WTC11 (cell line): Measurements from ENCODE around the gene S1PR1. TPM values are rescaled to one million over a fixed set of nuclear protein-coding genes. Genes with fewer than 3 reads are reported as not detected.
"Not testable (repeated sequence)": the region's sequence is repeated elsewhere in the genome, so short reads cannot be mapped to it uniquely, and the experiment has no call there.

Experiments
- ATAC-seq: fragments of 200-7000 bp; cut with Tn5 transposase; 2 replicates; pipeline ENCODE4 v1.10.0; 2021; ENCODE audit warnings: mild to moderate bottlenecking, moderate library complexity
- CTCF ChIA-PET: fragments of 300-600 bp; sonication (Branson Sonifier 250); formaldehyde crosslinking; loops from one replicate; lab custom pipeline; 2021; ENCODE audit warnings: antibody characterized with exemption; lab: Charles Lee
- POLR2A ChIA-PET: fragments of 350-600 bp; sonication (Branson Sonifier 250); formaldehyde crosslinking; loops from one replicate; lab custom pipeline; 2021; ENCODE audit warnings: antibody characterized with exemption; lab: Charles Lee
- DNase-seq: peaks from one replicate; pipeline ENCODE4 v3.0.0; 2021; ENCODE audit warnings: low spot score
- H3K27ac Mint-ChIP-seq: 2 replicates; pipeline ENCODE4 v1.8.0; 2021; ENCODE audit warnings: mixed read lengths
- H3K27me3 Mint-ChIP-seq: 2 replicates; pipeline ENCODE4 v1.8.0; 2021; ENCODE audit warnings: low read depth, mild to moderate bottlenecking, moderate library complexity, mixed read lengths
- H3K36me3 Mint-ChIP-seq: 2 replicates; pipeline ENCODE4 v1.8.0; 2021; ENCODE audit warnings: mixed read lengths
- H3K4me1 Mint-ChIP-seq: 2 replicates; pipeline ENCODE4 v1.8.0; 2022; ENCODE audit warnings: mixed read lengths
- H3K4me3 Mint-ChIP-seq: 2 replicates; pipeline ENCODE4 v1.8.0; 2021; ENCODE audit warnings: mild to moderate bottlenecking, moderate library complexity, mixed read lengths
- H3K9me3 Mint-ChIP-seq: 2 replicates; pipeline ENCODE4 v1.8.0; 2021; ENCODE audit warnings: mixed read lengths
- FOXJ3 ChIP-seq: sonication (generic); formaldehyde crosslinking; IDR thresholded peaks from 2 replicates; pipeline ENCODE4 v1.9.0; 2021; ENCODE audit warnings: missing genetic modification reagents, mild to moderate bottlenecking, borderline replicate concordance
- FOXK1 ChIP-seq: sonication (generic); formaldehyde crosslinking; IDR thresholded peaks from 2 replicates; pipeline ENCODE4 v1.8.0; 2022; ENCODE audit warnings: mild to moderate bottlenecking, moderate library complexity, missing genetic modification reagents
- HMGA2 ChIP-seq: fragments of 250-450 bp; sonication (Bioruptor Pico); IDR thresholded peaks from 2 replicates; pipeline ENCODE4 v1.4.0; 2021; ENCODE audit warnings: mild to moderate bottlenecking, moderate library complexity
- IRF2 ChIP-seq: sonication (generic); formaldehyde crosslinking; IDR thresholded peaks from 2 replicates; pipeline ENCODE4 v1.8.0; 2022; ENCODE audit warnings: low read depth, missing genetic modification reagents, borderline replicate concordance
- OVOL2 ChIP-seq: fragments of 250-450 bp; sonication (Bioruptor Pico); IDR thresholded peaks from 2 replicates; pipeline ENCODE4 v1.9.0; 2021; ENCODE audit warnings: mild to moderate bottlenecking, borderline replicate concordance
- RELA ChIP-seq: sonication (generic); formaldehyde crosslinking; IDR thresholded peaks from 2 replicates; pipeline ENCODE4 v1.8.1; 2022; ENCODE audit warnings: missing genetic modification reagents, mild to moderate bottlenecking, borderline replicate concordance
- RORB ChIP-seq: fragments of 250-450 bp; sonication (Bioruptor Pico); IDR thresholded peaks from 2 replicates; pipeline ENCODE4 v1.9.0; 2021; ENCODE audit warnings: mild to moderate bottlenecking
- SOX15 ChIP-seq: fragments of 250-450 bp; sonication (Bioruptor Pico); IDR thresholded peaks from 2 replicates; pipeline ENCODE4 v1.9.0; 2021; ENCODE audit warnings: mild to moderate bottlenecking
- SP1 ChIP-seq: sonication (generic); formaldehyde crosslinking; conservative IDR thresholded peaks from 2 replicates; pipeline ENCODE4 v1.8.1; 2022; ENCODE audit warnings: missing genetic modification reagents
- TCF7 ChIP-seq: sonication (generic); formaldehyde crosslinking; IDR thresholded peaks from 2 replicates; pipeline ENCODE4 v1.8.0; 2022; ENCODE audit warnings: mild to moderate bottlenecking, low read depth, missing genetic modification reagents, moderate library complexity
- TEAD1 ChIP-seq: sonication (generic); formaldehyde crosslinking; IDR thresholded peaks from 2 replicates; pipeline ENCODE4 v1.8.0; 2022; ENCODE audit warnings: mild to moderate bottlenecking, missing genetic modification reagents
- ZNF138 ChIP-seq: sonication (generic); formaldehyde crosslinking; conservative IDR thresholded peaks from 2 replicates; pipeline ENCODE4 v1.8.1; 2022; ENCODE audit warnings: mild to moderate bottlenecking, moderate library complexity, missing genetic modification reagents
- ZNF219 ChIP-seq: sonication (generic); formaldehyde crosslinking; IDR thresholded peaks from 2 replicates; pipeline ENCODE4 v1.8.0; 2023; ENCODE audit warnings: missing genetic modification reagents, mild to moderate bottlenecking, borderline replicate concordance
- ZNF396 ChIP-seq: fragments of 250-450 bp; sonication (Bioruptor Pico); IDR thresholded peaks from 2 replicates; pipeline ENCODE4 v1.8.0; 2021; ENCODE audit warnings: mild to moderate bottlenecking, moderate library complexity, borderline replicate concordance
- ZNF423 ChIP-seq: fragments of 250-450 bp; sonication (Bioruptor Pico); IDR thresholded peaks from 2 replicates; pipeline ENCODE4 v2.1.2; 2022; ENCODE audit warnings: mild to moderate bottlenecking, moderate library complexity
- ZNF671 ChIP-seq: fragments of 250-450 bp; sonication (Bioruptor Pico); IDR thresholded peaks from 2 replicates; pipeline ENCODE4 v1.8.0; 2021; ENCODE audit warnings: mild to moderate bottlenecking
- total RNA-seq: library from RNA; stranded (reverse); gene quantifications from 3 replicates; pipeline ENCODE4 v1.2.3, GENCODE V29; 2021
- TF ChIP-seq, protein P1 (sequence below): sonication (generic); formaldehyde crosslinking; IDR thresholded peaks from 2 replicates; pipeline ENCODE4 v1.8.1; 2022; ENCODE audit warnings: missing genetic modification reagents, borderline replicate concordance
- TF ChIP-seq, protein P2 (sequence below): fragments of 250-450 bp; sonication (Bioruptor Pico); IDR thresholded peaks from 2 replicates; pipeline ENCODE4 v1.9.0; 2021; ENCODE audit warnings: mild to moderate bottlenecking
- TF ChIP-seq, protein P3 (sequence below): sonication (generic); formaldehyde crosslinking; IDR thresholded peaks from 2 replicates; pipeline ENCODE4 v1.8.1; 2023; ENCODE audit warnings: mild to moderate bottlenecking, missing genetic modification reagents, borderline replicate concordance
- TF ChIP-seq, protein P4 (sequence below): sonication (generic); formaldehyde crosslinking; IDR thresholded peaks from 2 replicates; pipeline ENCODE4 v1.8.0; 2022; ENCODE audit warnings: mild to moderate bottlenecking, missing genetic modification reagents
- TF ChIP-seq, protein P5 (sequence below): sonication (generic); formaldehyde crosslinking; IDR thresholded peaks from 2 replicates; pipeline ENCODE4 v1.8.0; 2022; ENCODE audit warnings: mild to moderate bottlenecking, missing genetic modification reagents
- TF ChIP-seq, protein P6 (sequence below): sonication (generic); formaldehyde crosslinking; IDR thresholded peaks from 2 replicates; pipeline ENCODE4 v1.8.1; 2022; ENCODE audit warnings: low read depth, missing genetic modification reagents, borderline replicate concordance

Gene S1PR1
- total RNA-seq, 1 experiment from 2014 or later = 3.2 TPM

DNA sequence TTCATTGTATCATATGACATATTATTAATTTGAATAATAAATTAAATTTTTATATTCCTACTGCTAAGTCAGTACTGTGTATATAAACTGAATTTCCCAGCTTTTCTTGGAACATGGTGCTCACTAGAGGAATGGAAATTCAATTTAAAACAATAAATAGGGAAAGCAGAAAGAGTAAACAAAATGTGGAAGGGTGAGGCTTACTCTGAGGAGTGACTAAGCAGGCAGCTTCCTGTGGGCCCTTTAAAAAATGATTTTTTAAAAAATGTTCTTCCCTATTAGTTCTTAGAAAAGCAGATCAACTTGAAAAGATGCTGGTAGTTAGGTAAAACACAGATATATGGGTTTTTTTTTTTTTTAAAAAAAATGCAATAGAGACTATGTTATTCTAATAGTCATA, 49.5 kb upstream of the S1PR1 start:
- CTCF ChIA-PET = no interaction called here
- Mint-ChIP-seq H3K4me3 (no peak overlapping the region), H3K27me3 (no peaks in the 10 kb centered on the region), H3K9me3 (peaks cover 3% of the 10 kb centered on the region), H3K36me3 (no peaks in the 10 kb centered on the region), H3K4me1 (no peaks in the 10 kb centered on the region), H3K27ac (no peak overlapping the region)
- DNase-seq (no peak), ATAC-seq (no peak)
- POLR2A ChIA-PET = no interaction called here
- no peak for TF ChIP-seq ZNF138 (CRISPR knock-in tag)
- TF ChIP-seq FOXK1 = no peak
- no peak for TF ChIP-seq FOXJ3 (CRISPR knock-in tag)
- TF ChIP-seq IRF2 (CRISPR knock-in tag) = no peak
- no peak for TF ChIP-seq HMGA2
- TF ChIP-seq, protein P1, sequence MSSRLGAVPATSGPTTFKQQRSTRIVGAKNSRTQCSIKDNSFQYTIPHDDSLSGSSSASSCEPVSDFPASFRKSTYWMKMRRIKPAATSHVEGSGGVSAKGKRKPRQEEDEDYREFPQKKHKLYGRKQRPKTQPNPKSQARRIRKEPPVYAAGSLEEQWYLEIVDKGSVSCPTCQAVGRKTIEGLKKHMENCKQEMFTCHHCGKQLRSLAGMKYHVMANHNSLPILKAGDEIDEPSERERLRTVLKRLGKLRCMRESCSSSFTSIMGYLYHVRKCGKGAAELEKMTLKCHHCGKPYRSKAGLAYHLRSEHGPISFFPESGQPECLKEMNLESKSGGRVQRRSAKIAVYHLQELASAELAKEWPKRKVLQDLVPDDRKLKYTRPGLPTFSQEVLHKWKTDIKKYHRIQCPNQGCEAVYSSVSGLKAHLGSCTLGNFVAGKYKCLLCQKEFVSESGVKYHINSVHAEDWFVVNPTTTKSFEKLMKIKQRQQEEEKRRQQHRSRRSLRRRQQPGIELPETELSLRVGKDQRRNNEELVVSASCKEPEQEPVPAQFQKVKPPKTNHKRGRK (CRISPR knock-in tag) = no peak
- no peak for TF ChIP-seq RORB
- TF ChIP-seq ZNF671 (CRISPR knock-in tag) = no peak
- TF ChIP-seq ZNF219 (CRISPR knock-in tag) = no peak
- TF ChIP-seq, protein P2, sequence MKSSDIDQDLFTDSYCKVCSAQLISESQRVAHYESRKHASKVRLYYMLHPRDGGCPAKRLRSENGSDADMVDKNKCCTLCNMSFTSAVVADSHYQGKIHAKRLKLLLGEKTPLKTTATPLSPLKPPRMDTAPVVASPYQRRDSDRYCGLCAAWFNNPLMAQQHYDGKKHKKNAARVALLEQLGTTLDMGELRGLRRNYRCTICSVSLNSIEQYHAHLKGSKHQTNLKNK (CRISPR knock-in tag) = no peak
- TF ChIP-seq OVOL2 (CRISPR knock-in tag) = no peak
- TF ChIP-seq ZNF396 = no peak
- TF ChIP-seq, protein P3, sequence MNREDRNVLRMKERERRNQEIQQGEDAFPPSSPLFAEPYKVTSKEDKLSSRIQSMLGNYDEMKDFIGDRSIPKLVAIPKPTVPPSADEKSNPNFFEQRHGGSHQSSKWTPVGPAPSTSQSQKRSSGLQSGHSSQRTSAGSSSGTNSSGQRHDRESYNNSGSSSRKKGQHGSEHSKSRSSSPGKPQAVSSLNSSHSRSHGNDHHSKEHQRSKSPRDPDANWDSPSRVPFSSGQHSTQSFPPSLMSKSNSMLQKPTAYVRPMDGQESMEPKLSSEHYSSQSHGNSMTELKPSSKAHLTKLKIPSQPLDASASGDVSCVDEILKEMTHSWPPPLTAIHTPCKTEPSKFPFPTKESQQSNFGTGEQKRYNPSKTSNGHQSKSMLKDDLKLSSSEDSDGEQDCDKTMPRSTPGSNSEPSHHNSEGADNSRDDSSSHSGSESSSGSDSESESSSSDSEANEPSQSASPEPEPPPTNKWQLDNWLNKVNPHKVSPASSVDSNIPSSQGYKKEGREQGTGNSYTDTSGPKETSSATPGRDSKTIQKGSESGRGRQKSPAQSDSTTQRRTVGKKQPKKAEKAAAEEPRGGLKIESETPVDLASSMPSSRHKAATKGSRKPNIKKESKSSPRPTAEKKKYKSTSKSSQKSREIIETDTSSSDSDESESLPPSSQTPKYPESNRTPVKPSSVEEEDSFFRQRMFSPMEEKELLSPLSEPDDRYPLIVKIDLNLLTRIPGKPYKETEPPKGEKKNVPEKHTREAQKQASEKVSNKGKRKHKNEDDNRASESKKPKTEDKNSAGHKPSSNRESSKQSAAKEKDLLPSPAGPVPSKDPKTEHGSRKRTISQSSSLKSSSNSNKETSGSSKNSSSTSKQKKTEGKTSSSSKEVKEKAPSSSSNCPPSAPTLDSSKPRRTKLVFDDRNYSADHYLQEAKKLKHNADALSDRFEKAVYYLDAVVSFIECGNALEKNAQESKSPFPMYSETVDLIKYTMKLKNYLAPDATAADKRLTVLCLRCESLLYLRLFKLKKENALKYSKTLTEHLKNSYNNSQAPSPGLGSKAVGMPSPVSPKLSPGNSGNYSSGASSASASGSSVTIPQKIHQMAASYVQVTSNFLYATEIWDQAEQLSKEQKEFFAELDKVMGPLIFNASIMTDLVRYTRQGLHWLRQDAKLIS (CRISPR knock-in tag) = no peak
- no peak for TF ChIP-seq ZNF423
- no peak for TF ChIP-seq RELA (CRISPR knock-in tag)
- no peak for TF ChIP-seq TEAD1 (CRISPR knock-in tag)
- TF ChIP-seq, protein P4, sequence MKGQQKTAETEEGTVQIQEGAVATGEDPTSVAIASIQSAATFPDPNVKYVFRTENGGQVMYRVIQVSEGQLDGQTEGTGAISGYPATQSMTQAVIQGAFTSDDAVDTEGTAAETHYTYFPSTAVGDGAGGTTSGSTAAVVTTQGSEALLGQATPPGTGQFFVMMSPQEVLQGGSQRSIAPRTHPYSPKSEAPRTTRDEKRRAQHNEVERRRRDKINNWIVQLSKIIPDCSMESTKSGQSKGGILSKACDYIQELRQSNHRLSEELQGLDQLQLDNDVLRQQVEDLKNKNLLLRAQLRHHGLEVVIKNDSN (CRISPR knock-in tag) = no peak
- TF ChIP-seq SOX15 (CRISPR knock-in tag) = no peak
- no peak for TF ChIP-seq TCF7 (CRISPR knock-in tag)

DNA sequence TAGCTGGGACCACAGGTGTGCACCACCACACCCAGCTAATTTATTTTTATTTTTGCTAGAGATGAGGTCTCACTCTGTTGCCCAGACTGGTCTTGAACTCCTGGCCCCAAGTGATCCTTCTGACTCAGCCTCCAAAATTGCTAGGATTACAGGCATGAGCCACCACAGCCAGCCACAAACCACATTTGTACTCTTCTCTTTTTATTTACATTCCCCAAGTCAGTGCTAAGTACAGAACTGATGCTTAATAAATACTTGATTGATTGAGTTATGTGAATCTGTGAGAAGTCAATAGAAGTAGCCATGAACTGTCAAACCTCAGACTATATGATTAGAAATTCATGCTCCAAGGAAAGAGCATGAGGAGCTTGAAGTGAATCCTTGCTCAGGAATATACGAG, 48.5 kb upstream of the S1PR1 start:
- ATAC-seq = no peak
- POLR2A ChIA-PET = no interaction called here

DNA sequence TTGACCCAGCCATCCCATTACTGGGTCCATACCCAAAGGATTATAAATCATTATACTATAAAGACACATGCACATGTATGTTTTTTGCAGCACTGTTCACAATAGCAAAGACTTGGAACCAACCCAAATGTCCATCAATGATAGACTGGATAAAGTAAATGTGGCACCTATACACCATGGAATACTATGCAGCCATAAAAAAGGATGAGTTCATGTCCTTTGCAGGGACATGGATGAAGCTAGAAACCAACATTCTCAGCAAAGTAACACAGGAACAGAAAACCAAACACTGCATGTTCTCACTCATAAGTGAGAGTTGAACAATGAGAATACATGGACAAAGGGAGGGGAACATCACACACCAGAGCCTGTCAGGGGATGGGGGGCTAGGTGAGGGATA, 47.9 kb upstream of the S1PR1 start:
- H3K4me3 Mint-ChIP-seq, CTCF ChIA-PET, H3K27me3 Mint-ChIP-seq: not testable (repeated sequence)

More for the DNA sequence above, 48.5 kb upstream of the S1PR1 start:
- DNase-seq = no peak
- Mint-ChIP-seq H3K9me3 (peaks cover 3% of the 10 kb centered on the region), H3K27me3 (no peaks in the 10 kb centered on the region), H3K36me3 (no peaks in the 10 kb centered on the region), H3K4me3 (no peak overlapping the region), H3K4me1 (no peaks in the 10 kb centered on the region), H3K27ac (no peak overlapping the region)
- TF ChIP-seq SP1 (CRISPR knock-in tag) = no peak
- TF ChIP-seq, protein P5, sequence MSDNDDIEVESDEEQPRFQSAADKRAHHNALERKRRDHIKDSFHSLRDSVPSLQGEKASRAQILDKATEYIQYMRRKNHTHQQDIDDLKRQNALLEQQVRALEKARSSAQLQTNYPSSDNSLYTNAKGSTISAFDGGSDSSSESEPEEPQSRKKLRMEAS (CRISPR knock-in tag) = no peak
- TF ChIP-seq, protein P6, sequence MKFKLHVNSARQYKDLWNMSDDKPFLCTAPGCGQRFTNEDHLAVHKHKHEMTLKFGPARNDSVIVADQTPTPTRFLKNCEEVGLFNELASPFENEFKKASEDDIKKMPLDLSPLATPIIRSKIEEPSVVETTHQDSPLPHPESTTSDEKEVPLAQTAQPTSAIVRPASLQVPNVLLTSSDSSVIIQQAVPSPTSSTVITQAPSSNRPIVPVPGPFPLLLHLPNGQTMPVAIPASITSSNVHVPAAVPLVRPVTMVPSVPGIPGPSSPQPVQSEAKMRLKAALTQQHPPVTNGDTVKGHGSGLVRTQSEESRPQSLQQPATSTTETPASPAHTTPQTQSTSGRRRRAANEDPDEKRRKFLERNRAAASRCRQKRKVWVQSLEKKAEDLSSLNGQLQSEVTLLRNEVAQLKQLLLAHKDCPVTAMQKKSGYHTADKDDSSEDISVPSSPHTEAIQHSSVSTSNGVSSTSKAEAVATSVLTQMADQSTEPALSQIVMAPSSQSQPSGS (CRISPR knock-in tag) = no peak
- CTCF ChIA-PET = no interaction called here

More for the DNA sequence above, 47.9 kb upstream of the S1PR1 start:
- H3K36me3 Mint-ChIP-seq, POLR2A ChIA-PET, H3K4me1 Mint-ChIP-seq, H3K27ac Mint-ChIP-seq, ATAC-seq, H3K9me3 Mint-ChIP-seq, DNase-seq: not testable (repeated sequence)
